ENCODE data around the gene SPRED3.

DNA sequence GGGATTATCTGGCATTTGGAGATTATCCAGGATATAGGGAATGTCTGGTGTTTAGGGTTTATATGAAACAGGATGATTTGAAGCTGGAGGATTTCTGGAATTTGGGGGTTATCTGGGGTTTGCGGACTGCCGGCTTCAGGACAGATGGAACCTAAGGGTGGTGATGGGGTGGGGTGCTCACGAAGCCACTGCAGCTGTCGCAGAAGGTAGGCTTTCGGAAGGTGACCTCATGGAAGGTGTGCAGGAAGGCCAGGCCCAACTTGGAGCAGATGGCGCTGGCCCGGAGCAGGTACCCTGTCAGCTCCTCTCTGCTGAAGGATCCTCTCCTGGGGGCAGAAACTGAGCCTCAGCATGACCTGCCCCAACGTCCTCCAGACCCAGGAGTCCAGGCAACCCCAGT is 24.0 kb downstream of the SPRED3 start:
- TF ChIP-seq CTCF (IDR thresholded peaks at IDR 0.05) = no peak
- no peak for TF ChIP-seq ZFX (IDR thresholded peaks at IDR 0.05; ENCODE audit: borderline replicate concordance)
